GM18867 (cell line): ENCODE results near the gene SIRT6.
"Not testable (repeated sequence)": the region's sequence is repeated elsewhere in the genome, so short reads cannot be mapped to it uniquely, and the experiment has no call there.

Experiments
- ATAC-seq: cut with Tn5 transposase; IDR thresholded peaks from one replicate; pipeline ENCODE4 v1.9.1; 2021; ENCODE audit warnings: mild to moderate bottlenecking, moderate library complexity; ENCODE audit not compliant: unreplicated experiment

Gene SIRT6

DNA sequence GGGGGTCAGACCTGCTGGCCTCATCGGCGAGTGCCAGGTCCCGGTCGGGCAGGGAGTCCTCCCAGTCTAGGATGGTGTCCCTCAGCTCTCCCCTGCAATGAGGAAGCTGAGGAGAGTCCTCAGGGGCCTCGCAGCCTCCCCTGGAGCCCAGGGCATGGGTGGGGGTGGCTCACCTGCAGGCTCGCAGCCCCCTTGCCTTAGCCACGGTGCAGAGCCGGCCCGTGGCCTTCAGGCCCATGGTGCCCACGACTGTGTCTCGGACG, 6.8 kb downstream of the SIRT6 start:
- no peak for ATAC-seq

- ATAC-seq, result no peak
These were observed 7.3 kb downstream of the SIRT6 start for GRCh38 chr19:4174895-4175668.

DNA sequence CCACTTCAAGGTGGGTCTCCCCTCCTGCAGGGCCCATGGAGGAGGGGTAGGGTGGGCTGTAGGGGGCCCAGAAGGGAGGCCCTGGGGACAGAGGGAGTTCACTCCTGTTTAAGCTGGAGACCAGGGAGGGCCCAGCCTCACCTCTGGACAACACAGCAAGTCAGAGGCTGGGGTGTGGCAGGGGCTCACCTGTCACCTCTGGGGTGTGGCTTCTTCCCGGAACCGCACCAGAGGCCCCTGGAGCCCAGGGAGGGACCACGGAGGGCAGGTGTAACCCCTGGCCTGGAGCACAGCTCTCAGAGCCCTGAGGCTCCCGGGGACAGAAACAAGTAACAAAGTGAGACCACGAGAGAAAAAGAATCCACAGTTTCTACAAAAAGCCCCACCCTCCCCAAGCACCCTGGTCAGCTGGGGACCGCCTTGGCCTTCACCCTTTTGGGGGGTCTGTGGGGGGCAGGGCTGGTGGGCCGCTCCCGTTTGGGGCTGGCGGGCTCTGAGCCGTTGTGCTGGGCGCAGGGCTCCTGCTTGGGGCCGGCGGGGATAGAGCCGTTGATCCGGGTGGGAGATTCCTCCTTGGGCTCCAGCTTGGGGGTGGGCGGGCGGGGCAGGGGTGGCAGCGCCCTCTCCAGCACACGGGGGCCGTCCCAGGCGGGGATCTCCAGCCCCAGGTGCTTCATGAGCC, 8.0 kb downstream of the SIRT6 start:
- ATAC-seq, result no peak

GRCh38 chr19:4173479-4174212, 8.7 kb downstream of the SIRT6 start:
- no peak for ATAC-seq

DNA sequence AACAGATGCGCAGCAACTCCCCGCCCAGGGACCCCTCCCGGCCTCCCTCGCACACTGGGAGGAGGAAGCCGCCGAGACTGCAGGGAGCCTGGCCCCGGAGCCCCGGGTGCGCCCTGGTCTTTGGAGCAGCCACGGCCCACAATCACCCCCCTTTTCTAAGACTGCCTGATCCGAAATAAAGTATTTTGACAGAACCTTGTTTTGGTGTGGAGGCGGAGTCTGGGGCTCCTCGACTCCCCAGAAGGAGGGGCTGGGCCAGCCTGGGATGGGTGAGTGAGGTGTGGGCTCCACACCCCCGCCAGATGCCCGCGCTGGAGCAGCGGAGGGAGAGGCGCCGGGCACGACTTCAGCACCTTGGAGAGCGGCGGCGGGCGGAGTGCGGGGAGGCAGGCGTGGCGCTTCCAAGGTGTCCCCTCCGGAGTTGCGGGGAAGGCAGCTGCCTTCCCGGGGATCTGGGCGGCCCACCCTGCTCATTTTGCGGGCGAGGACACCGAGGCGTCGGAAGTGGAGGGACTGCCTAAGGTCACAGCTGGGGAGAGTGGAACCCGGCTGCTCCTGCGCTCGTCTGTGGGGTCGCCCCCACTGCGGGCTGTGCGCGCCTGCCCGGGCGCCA, 9.4 kb downstream of the SIRT6 start:
- ATAC-seq, result no peak

DNA sequence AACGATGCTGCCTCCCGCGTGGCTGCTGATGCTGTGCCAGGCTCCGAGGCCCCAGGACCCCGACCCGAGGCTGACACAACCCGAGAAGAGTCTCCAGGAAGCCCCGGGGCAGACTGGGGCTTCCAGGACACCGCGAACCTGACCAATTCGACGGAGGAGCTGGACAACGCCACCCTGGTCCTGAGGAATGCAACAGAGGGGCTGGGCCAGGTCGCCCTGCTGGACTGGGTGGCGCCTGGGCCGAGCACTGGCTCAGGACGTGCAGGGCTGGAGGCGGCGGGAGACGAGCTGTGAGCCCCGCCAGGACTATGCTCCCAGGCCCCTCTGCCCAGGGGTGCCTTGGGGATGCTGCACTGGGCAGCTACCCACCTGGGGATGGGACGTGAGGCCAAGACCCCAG, 10.7 kb downstream of the SIRT6 start:
- ATAC-seq, result no peak

DNA sequence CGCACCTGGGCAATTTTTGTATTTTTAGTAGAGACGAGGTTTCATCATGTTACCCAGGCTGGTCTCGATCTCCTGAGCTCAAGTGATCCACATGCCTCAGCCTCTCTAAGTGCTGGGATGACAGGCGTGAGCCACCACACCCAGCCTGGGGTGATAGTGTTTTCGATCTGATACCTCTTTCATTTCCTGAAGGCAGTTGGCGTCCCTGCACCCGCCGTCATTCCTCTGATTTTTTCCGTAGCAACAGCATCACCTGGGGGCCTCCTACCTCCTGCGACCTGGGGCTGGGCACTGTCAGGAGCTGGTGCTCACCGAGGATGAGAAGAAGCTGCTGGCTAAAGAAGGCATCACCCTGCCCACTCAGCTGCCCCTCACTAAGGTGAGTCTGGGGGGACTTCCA, 18.1 kb downstream of the SIRT6 start:
- ATAC-seq, result no peak

GRCh38 chr19:4161415-4162077, 20.8 kb downstream of the SIRT6 start:
- no peak for ATAC-seq

DNA sequence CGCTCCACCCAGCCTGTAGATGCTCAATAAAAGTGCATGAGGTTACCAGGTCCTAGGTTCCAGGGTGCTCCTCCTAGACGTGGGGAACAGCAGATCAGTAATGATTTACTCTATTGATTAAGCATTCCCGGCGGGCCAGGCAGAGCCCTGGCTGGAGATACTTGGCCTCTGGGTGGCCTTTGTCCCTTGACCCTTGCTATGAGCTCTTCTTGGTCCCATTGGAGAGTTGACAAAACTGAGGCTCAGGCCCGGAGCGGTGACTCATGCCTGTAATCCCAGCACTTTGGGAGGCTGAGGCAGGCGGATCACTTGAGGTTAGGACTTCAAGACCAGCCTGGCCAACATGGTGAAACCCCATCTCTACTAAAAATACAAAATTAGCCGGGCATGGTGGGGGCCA, 24.4 kb downstream of the SIRT6 start:
- ATAC-seq, result not testable (repeated sequence)

- ATAC-seq, result no peak
These were observed 25.2 kb downstream of the SIRT6 start for GRCh38 chr19:4157164-4157563.

- ATAC-seq, result no peak
These were observed 27.6 kb downstream of the SIRT6 start for GRCh38 chr19:4154571-4155312.

DNA sequence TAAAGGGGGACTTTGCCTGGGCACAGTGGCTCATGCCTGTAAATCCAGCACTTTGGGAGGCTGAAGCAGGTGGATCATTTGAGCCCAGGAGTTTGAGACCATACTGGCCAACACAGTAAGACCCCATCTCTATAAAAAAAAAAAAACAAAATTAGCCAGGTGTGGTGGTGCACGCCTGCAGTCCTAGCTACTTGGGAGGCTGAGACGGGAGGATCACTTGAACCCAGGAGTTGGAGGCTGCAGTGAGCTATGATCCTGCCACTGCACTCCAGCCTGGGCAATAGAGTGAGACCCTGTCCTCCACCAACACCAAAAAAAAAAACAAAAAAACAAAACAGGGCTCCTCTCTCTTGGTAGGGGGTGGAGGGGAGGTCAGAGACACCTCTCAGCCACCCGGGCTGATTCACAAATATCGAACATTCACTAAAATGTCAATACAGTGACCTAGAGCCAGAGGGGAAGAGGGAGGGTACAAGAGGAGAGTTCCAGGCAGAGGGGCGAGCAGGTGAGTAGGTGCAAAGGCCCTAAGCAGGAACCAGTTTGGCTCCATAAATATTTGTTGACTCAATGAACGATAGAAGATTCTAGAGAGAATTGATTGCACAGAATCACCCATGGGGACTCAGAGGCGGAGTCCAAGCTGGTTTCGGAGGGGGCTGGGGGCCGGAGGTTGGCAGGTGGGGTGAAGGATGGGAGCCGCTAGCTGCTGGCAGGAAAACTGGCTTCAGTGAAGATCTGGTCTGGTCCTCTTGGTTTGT, 29.9 kb downstream of the SIRT6 start:
- ATAC-seq, result no peak

GRCh38 chr19:4151623-4152022, 30.7 kb downstream of the SIRT6 start:
- ATAC-seq, result no peak

- no peak for ATAC-seq
These were observed 32.7 kb downstream of the SIRT6 start for GRCh38 chr19:4149518-4150288.

GRCh38 chr19:4144666-4145249, 37.6 kb downstream of the SIRT6 start:
- no peak for ATAC-seq

DNA sequence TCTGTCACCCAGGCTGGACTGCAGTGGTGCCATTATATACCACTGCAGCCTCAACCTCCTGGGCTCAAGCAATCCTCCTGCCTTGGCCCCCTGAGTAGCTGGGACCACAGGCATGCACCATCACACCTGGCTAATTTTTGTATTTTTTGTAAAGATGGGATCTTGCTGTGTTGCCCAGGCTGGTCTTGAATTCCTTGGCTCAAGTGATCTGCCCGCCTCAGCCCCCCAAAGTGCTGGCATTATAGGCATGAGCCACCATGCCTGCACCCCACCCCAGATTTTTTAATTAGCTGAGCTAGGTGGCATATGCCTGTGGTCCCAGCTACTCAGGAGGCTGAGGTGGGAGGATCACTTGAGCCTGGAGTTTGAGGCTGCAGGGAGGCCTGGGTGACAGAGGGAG, 39.4 kb downstream of the SIRT6 start:
- ATAC-seq, result not testable (repeated sequence)

DNA sequence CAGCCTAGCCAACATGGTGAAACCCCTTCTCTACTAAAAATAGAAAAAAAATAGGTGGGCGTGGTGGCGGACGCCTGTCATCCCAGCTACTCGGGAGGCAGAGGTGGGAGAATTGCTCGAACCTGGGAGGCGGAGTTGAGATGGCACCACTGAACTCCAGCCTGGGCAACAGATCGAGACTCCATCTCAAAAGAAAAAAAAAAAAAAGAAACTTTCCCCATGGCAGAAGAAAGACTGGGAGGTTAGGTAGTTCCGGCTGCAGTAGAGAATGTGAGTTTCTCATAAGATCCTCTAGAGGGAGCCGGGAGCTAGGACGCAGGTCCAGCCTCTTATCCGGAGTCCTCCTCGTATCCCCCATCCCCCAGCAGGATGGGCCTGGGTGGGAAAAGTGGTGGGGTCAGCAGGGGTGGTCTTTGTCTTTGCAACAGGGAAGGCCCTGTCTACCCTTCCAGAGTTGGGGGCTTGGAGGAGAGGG, 42.1 kb downstream of the SIRT6 start:
- no peak for ATAC-seq

DNA sequence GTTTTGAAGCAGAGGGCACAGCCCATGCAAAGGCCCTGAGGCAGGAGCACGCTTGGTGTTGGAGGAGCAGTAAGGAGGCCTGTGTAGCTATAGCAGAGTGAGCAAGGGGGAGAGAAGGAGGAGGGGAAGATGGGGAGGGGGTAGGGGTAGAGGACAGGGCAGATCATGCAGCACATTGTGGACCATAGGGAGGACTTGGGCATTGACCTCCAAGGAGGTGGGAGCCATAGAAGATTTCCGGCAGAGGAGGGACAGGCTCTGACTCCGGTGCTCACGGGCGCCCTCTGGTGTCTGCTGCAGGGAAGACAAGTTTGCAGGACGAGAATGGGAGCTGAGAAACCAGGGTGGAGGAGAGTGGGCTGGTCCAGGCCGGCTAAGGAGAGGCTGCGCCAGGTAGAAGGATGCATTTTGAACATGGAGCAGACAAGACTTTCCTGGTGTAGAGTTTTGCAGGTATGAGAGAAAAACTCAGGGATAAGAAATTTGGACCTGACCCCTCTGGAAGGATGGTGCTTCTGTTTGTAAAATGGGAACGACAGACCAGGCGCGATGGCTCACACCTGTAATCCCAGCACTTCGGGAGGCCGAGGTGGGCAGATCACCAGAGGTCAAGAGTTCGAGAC, 42.6 kb downstream of the SIRT6 start:
- ATAC-seq, result no peak
